Measurements from ENCODE around the gene SLC9A9. TPM values are rescaled to one million over a fixed set of nuclear protein-coding genes. Genes with fewer than 3 reads are reported as not detected.

Gene SLC9A9
- total and polyA plus RNA-seq, 7 experiments from 2014 or later = 9.3 to 23.1 (median 16.6) TPM

- Mint-ChIP-seq H3K4me3 (no peak overlapping the region), H3K27me3 (no peaks in the 10 kb centered on the region), H3K9me3 (no peaks in the 10 kb centered on the region), H3K4me1 (peaks cover 11 to 55% (median 34%) of the 10 kb centered on the region in 7 donors), H3K36me3 (peaks cover 0 to 3% (median 0%) of the 10 kb centered on the region in 5 donors), H3K27ac (peak overlapping the region in 3 of 9 donors; percentile 50 to 85 (median 55))
- Histone ChIP-seq H3K36me3 (ENCODE audit: control insufficient read depth in 2 of 3, insufficient read depth in 3 of 3, low read length in 3 of 3) (no peaks in the 10 kb centered on the region), H3K27ac (ENCODE audit: low read depth, low read length) (no peak overlapping the region), H3K4me1 (ENCODE audit: control insufficient read depth in 2 of 2, insufficient read depth in 2 of 2, low read length in 2 of 2) (no peaks in the 10 kb centered on the region), H3K27me3 (ENCODE audit: control insufficient read depth in 2 of 2, insufficient read depth in 2 of 2, low read length in 2 of 2) (no peaks in the 10 kb centered on the region), H3K9me3 (ENCODE audit: control insufficient read depth in 2 of 3, low read length in 3 of 3) (no peaks in the 10 kb centered on the region), H3K4me3 (ENCODE audit: low read length) (no peak overlapping the region)
- ATAC-seq (no peak), DNase-seq (no peak)
- intact Hi-C loops (cut with micrococcal nuclease) = no loop called here
- ChIA-PET CTCF (no interaction called here), POLR2A (no interaction called here)
Observed at GRCh38 chr3:143302638-143303171, 545.6 kb downstream of the SLC9A9 start.

GRCh38 chr3:143301031-143301901 is 547.0 kb downstream of the SLC9A9 start:
- ChIA-PET POLR2A (interaction anchor here (1.0 kb wide), 1 partner anchor 249 kb away, joined by 3 read pairs; no protein-coding TSS in a partner anchor), CTCF (no interaction called here)
- Histone ChIP-seq H3K4me3 (ENCODE audit: low read length) (no peak overlapping the region), H3K27me3 (ENCODE audit: control insufficient read depth in 2 of 2, insufficient read depth in 2 of 2, low read length in 2 of 2) (no peaks in the 10 kb centered on the region), H3K27ac (ENCODE audit: low read depth, low read length) (no peak overlapping the region), H3K36me3 (ENCODE audit: control insufficient read depth in 2 of 3, insufficient read depth in 3 of 3, low read length in 3 of 3) (no peaks in the 10 kb centered on the region), H3K4me1 (ENCODE audit: control insufficient read depth in 2 of 2, insufficient read depth in 2 of 2, low read length in 2 of 2) (no peaks in the 10 kb centered on the region), H3K9me3 (ENCODE audit: control insufficient read depth in 2 of 3, low read length in 3 of 3) (no peaks in the 10 kb centered on the region)
- no peaks in the 10 kb centered on the region for H3K9me3 Mint-ChIP-seq
- no peak overlapping the region for H3K4me3 Mint-ChIP-seq
- no peaks in the 10 kb centered on the region for H3K27me3 Mint-ChIP-seq
- peaks cover 14 to 58% (median 34%) of the 10 kb centered on the region in 7 donors for H3K4me1 Mint-ChIP-seq
- peaks cover 0 to 3% (median 0%) of the 10 kb centered on the region in 5 donors for H3K36me3 Mint-ChIP-seq
- intact Hi-C loops (cut with micrococcal nuclease) = no loop called here
- DNase-seq (no peak), ATAC-seq (peak; percentile 66)
- peak overlapping the region in 2 of 9 donors; percentile 6 to 42 for H3K27ac Mint-ChIP-seq

- Mint-ChIP-seq H3K9me3 (no peaks in the 10 kb centered on the region), H3K36me3 (peaks cover 0 to 3% (median 0%) of the 10 kb centered on the region in 5 donors), H3K4me3 (peak overlapping the region in 4 of 10 donors; percentile 4 to 21 (median 13)), H3K4me1 (peaks cover 27 to 78% (median 57%) of the 10 kb centered on the region in 7 donors), H3K27ac (peak overlapping the region in 6 of 9 donors; percentile 3 to 53 (median 33)), H3K27me3 (no peaks in the 10 kb centered on the region)
- CTCF ChIA-PET = interaction anchor here (0.6 kb wide), 1 partner anchor 178 kb away, joined by 3 read pairs; no protein-coding TSS in a partner anchor
- intact Hi-C loops (cut with micrococcal nuclease) = loop anchor here in 1 of 2 donors (5.0 kb wide), 1 partner anchor 177 kb away; no protein-coding TSS in a partner anchor
- no peaks in the 10 kb centered on the region for H3K27me3 ChIP-seq (ENCODE audit: control insufficient read depth in 2 of 2, insufficient read depth in 2 of 2, low read length in 2 of 2)
- POLR2A ChIA-PET = no interaction called here
- no peaks in the 10 kb centered on the region for H3K36me3 ChIP-seq (ENCODE audit: control insufficient read depth in 2 of 3, insufficient read depth in 3 of 3, low read length in 3 of 3)
- ATAC-seq (peak; percentile 46), DNase-seq (no peak)
- no peak overlapping the region for H3K4me3 ChIP-seq (ENCODE audit: low read length)
- peaks cover 0 to 6% of the 10 kb centered on the region in 2 donors for H3K4me1 ChIP-seq (ENCODE audit: control insufficient read depth in 2 of 2, insufficient read depth in 2 of 2, low read length in 2 of 2)
- H3K27ac ChIP-seq (ENCODE audit: low read depth, low read length) = no peak overlapping the region
- H3K9me3 ChIP-seq (ENCODE audit: control insufficient read depth in 2 of 3, low read length in 3 of 3) = no peaks in the 10 kb centered on the region
Observed at GRCh38 chr3:143298886-143299535, 549.3 kb downstream of the SLC9A9 start.

GRCh38 chr3:143298380-143298779 is 549.9 kb downstream of the SLC9A9 start:
- intact Hi-C loops (cut with micrococcal nuclease) = loop anchor here in 1 of 2 donors (5.0 kb wide), 1 partner anchor 176 kb away; no protein-coding TSS in a partner anchor
- peaks cover 26 to 74% (median 59%) of the 10 kb centered on the region in 7 donors for H3K4me1 Mint-ChIP-seq
- H3K9me3 Mint-ChIP-seq = no peaks in the 10 kb centered on the region
- peak overlapping the region in 3 of 10 donors; percentile 6 to 21 (median 20) for H3K4me3 Mint-ChIP-seq
- peaks cover 0 to 6% of the 10 kb centered on the region in 2 donors for H3K4me1 ChIP-seq (ENCODE audit: control insufficient read depth in 2 of 2, insufficient read depth in 2 of 2, low read length in 2 of 2)
- no peak overlapping the region for H3K4me3 ChIP-seq (ENCODE audit: low read length)
- peak overlapping the region in 3 of 9 donors; percentile 3 to 53 (median 39) for H3K27ac Mint-ChIP-seq
- ChIA-PET POLR2A (no interaction called here), CTCF (interaction anchor here (0.6 kb wide), 1 partner anchor 177 kb away, joined by 3 read pairs; no protein-coding TSS in a partner anchor)
- H3K27me3 Mint-ChIP-seq = no peaks in the 10 kb centered on the region
- peaks cover 0 to 3% (median 0%) of the 10 kb centered on the region in 5 donors for H3K36me3 Mint-ChIP-seq
- ATAC-seq (no peak), DNase-seq (no peak)
- H3K27ac ChIP-seq (ENCODE audit: low read depth, low read length) = no peak overlapping the region
- H3K36me3 ChIP-seq (ENCODE audit: control insufficient read depth in 2 of 3, insufficient read depth in 3 of 3, low read length in 3 of 3) = no peaks in the 10 kb centered on the region
- no peaks in the 10 kb centered on the region for H3K9me3 ChIP-seq (ENCODE audit: control insufficient read depth in 2 of 3, low read length in 3 of 3)
- no peaks in the 10 kb centered on the region for H3K27me3 ChIP-seq (ENCODE audit: control insufficient read depth in 2 of 2, insufficient read depth in 2 of 2, low read length in 2 of 2)

- Mint-ChIP-seq H3K4me1 (peaks cover 16 to 52% (median 47%) of the 10 kb centered on the region in 7 donors), H3K36me3 (peaks cover 0 to 3% (median 0%) of the 10 kb centered on the region in 5 donors), H3K27me3 (no peaks in the 10 kb centered on the region), H3K9me3 (no peaks in the 10 kb centered on the region), H3K4me3 (peak overlapping the region in 5 of 10 donors; percentile 3 to 51 (median 26)), H3K27ac (peak overlapping the region in 4 of 9 donors; percentile 9 to 52 (median 33))
- CTCF ChIA-PET = interaction anchor here (1.5 kb wide), 1 partner anchor 53 kb away, joined by 3 read pairs; no protein-coding TSS in a partner anchor
- POLR2A ChIA-PET = interaction anchor here (0.6 to 1.2 kb wide), 2 partner anchors 13 kb away, joined by 3 to 5 read pairs; no protein-coding TSS in a partner anchor
- H3K4me1 ChIP-seq (ENCODE audit: control insufficient read depth in 2 of 2, insufficient read depth in 2 of 2, low read length in 2 of 2) = peaks cover 0 to 6% of the 10 kb centered on the region in 2 donors
- H3K27ac ChIP-seq (ENCODE audit: low read depth, low read length) = no peak overlapping the region
- H3K9me3 ChIP-seq (ENCODE audit: control insufficient read depth in 2 of 3, low read length in 3 of 3) = no peaks in the 10 kb centered on the region
- intact Hi-C loops (cut with micrococcal nuclease) = loop anchor here (2.0 to 5.0 kb wide), 2 partner anchors 53 to 173 kb away; no protein-coding TSS in a partner anchor
- no peak overlapping the region for H3K4me3 ChIP-seq (ENCODE audit: low read length)
- ATAC-seq = no peak
- no peaks in the 10 kb centered on the region for H3K27me3 ChIP-seq (ENCODE audit: control insufficient read depth in 2 of 2, insufficient read depth in 2 of 2, low read length in 2 of 2)
- no peaks in the 10 kb centered on the region for H3K36me3 ChIP-seq (ENCODE audit: control insufficient read depth in 2 of 3, insufficient read depth in 3 of 3, low read length in 3 of 3)
- DNase-seq = no peak
Observed at GRCh38 chr3:143295201-143296080, 552.8 kb downstream of the SLC9A9 start.
